Smooth muscle cell (in vitro differentiated cells): ENCODE results near the gene ONECUT2. TPM values are rescaled to one million over a fixed set of nuclear protein-coding genes. Genes with fewer than 3 reads are reported as not detected.

ENCODE experiments used
- DNase-seq: peaks from one replicate; lab custom pipeline; 2025; ENCODE audit not compliant: unreplicated experiment; lab: John Stamatoyannopoulos, UW
- H2AFZ ChIP-seq: fragments of 200-600 bp; sonication (generic); 2 replicates; pipeline ENCODE4 v1.6.0; 2016; ENCODE audit warnings: antibody characterized with exemption, low read depth, mild to moderate bottlenecking
- H3F3A ChIP-seq: fragments of 200-600 bp; sonication (generic); 2 replicates; pipeline ENCODE4 v1.6.0; 2017; ENCODE audit warnings: antibody characterized with exemption, low read depth
- H3K27ac ChIP-seq: fragments of 200-600 bp; sonication (generic); 2 replicates; pipeline ENCODE4 v1.5.1; 2016; ENCODE audit warnings: low read depth, mild to moderate bottlenecking
- H3K27me3 ChIP-seq: fragments of 200-600 bp; sonication (generic); 2 replicates; pipeline ENCODE4 v1.6.1; 2016; ENCODE audit warnings: low read depth, mild to moderate bottlenecking
- H3K36me3 ChIP-seq: fragments of 200-600 bp; sonication (generic); 2 replicates; pipeline ENCODE4 v1.5.1; 2016; ENCODE audit warnings: low read depth
- H3K4me1 ChIP-seq: fragments of 200-600 bp; sonication (generic); 2 replicates; pipeline ENCODE4 v1.5.1; 2016; ENCODE audit warnings: low read depth
- H3K4me2 ChIP-seq: fragments of 200-600 bp; sonication (generic); 2 replicates; pipeline ENCODE4 v1.6.0; 2016; ENCODE audit warnings: mild to moderate bottlenecking
- H3K4me3 ChIP-seq: fragments of 200-600 bp; sonication (generic); 2 replicates; pipeline ENCODE4 v1.5.1; 2016; ENCODE audit warnings: mild to moderate bottlenecking
- H3K79me2 ChIP-seq: fragments of 200-600 bp; sonication (generic); 2 replicates; pipeline ENCODE4 v1.6.0; 2016; ENCODE audit warnings: low read depth, mild to moderate bottlenecking
- H3K9ac ChIP-seq: fragments of 200-600 bp; sonication (generic); 2 replicates; pipeline ENCODE4 v1.6.0; 2016; ENCODE audit warnings: low read depth
- H3K9me3 ChIP-seq: fragments of 200-600 bp; sonication (generic); replicated peaks from 2 replicates; pipeline ENCODE4 v1.5.1; 2016; ENCODE audit warnings: low read depth
- H4K20me1 ChIP-seq: fragments of 200-600 bp; sonication (generic); 2 replicates; pipeline ENCODE4 v1.6.0; 2016; ENCODE audit warnings: low read depth
- CTCF ChIP-seq: fragments of 200-600 bp; sonication (generic); IDR thresholded peaks from 2 replicates; pipeline ENCODE4 v1.5.1; 2017; ENCODE audit warnings: borderline replicate concordance, mild to moderate bottlenecking, antibody characterized with exemption; ENCODE audit not compliant: insufficient read depth, poor library complexity, severe bottlenecking
- WGBS: methylation state at CpG from one replicate; pipeline ENCODE4 v1.1.7; 2016; ENCODE audit warnings: low lambda C conversion rate; 5-methylcytosine and 5-hydroxymethylcytosine counted together
- polyA plus RNA-seq: library from polyadenylated mRNA; unstranded; fragments of >200 nt; fragmentation: Nextera tagmentation; extraction: Ambion mirVana; gene quantifications from 2 replicates; pipeline ENCODE4 v1.2.1, GENCODE V29; 2016
- total RNA-seq: library from RNA; depleted of rRNA; stranded (reverse); fragments of >200 nt; gene quantifications from 2 replicates; pipeline ENCODE4 v1.2.3, GENCODE V29; 2014

ONECUT2 gene
- total and polyA plus RNA-seq, 2 experiments from 2014 or later = 0.04 TPM; not detected in 1

- H3K27me3 ChIP-seq = peaks cover 92% of the 10 kb centered on the region
- H3K4me3 ChIP-seq = no peak overlapping the region
- H3K4me2 ChIP-seq = no peak overlapping the region
- H3K4me1 ChIP-seq = peaks cover 29% of the 10 kb centered on the region
- H3K27ac ChIP-seq = no peak overlapping the region
- H3K9ac ChIP-seq = no peak overlapping the region
- 88% methylated on average over 4 of the region's 4 CpGs for WGBS
- H3K9me3 ChIP-seq = no peaks in the 10 kb centered on the region
- no peaks in the 10 kb centered on the region for H3K36me3 ChIP-seq
- no peaks in the 10 kb centered on the region for H3K79me2 ChIP-seq
- no peak for TF ChIP-seq CTCF
- H3F3A ChIP-seq = no peaks in the 10 kb centered on the region
- no peaks in the 10 kb centered on the region for H4K20me1 ChIP-seq
- no peak overlapping the region for H2AFZ ChIP-seq
- DNase-seq = no peak
Measured at GRCh38 chr18:57426187-57426586, 9.0 kb upstream of the ONECUT2 start.

GRCh38 chr18:57427429-57428201 lies 7.6 kb upstream of the ONECUT2 start:
- DNase-seq = no peak
- Histone ChIP-seq H3F3A (no peaks in the 10 kb centered on the region), H3K9ac (no peak overlapping the region), H3K4me1 (peaks cover 33% of the 10 kb centered on the region), H3K36me3 (no peaks in the 10 kb centered on the region), H3K79me2 (no peaks in the 10 kb centered on the region), H3K27me3 (peaks cover 94% of the 10 kb centered on the region), H3K27ac (no peak overlapping the region), H3K4me2 (peak overlapping the region; percentile 63), H3K9me3 (no peaks in the 10 kb centered on the region), H3K4me3 (peak overlapping the region; percentile 34), H4K20me1 (no peaks in the 10 kb centered on the region), H2AFZ (no peak overlapping the region)
- TF ChIP-seq CTCF = no peak
- 19% methylated on average over 42 of the region's 80 CpGs for WGBS

- DNase-seq = no peak
- peak overlapping the region; percentile 34 for H3K4me3 ChIP-seq
- H4K20me1 ChIP-seq = no peaks in the 10 kb centered on the region
- no peaks in the 10 kb centered on the region for H3K79me2 ChIP-seq
- peaks cover 100% of the 10 kb centered on the region for H3K27me3 ChIP-seq
- H3F3A ChIP-seq = no peaks in the 10 kb centered on the region
- 5% methylated on average over 77 of the region's 99 CpGs for WGBS
- H3K9ac ChIP-seq = no peak overlapping the region
- no peak for TF ChIP-seq CTCF
- H3K9me3 ChIP-seq = no peaks in the 10 kb centered on the region
- H3K4me1 ChIP-seq = peaks cover 33% of the 10 kb centered on the region
- no peak overlapping the region for H3K27ac ChIP-seq
- H3K36me3 ChIP-seq = no peaks in the 10 kb centered on the region
- H2AFZ ChIP-seq = no peak overlapping the region
- H3K4me2 ChIP-seq = peak overlapping the region; percentile 63
Measured at GRCh38 chr18:57428221-57429150, 6.7 kb upstream of the ONECUT2 start.
